ENCODE data around the gene ENAM. TPM values are rescaled to one million over a fixed set of nuclear protein-coding genes. Genes with fewer than 3 reads are reported as not detected.

The ENAM gene
- total and polyA plus RNA-seq, 2 of the 8 experiments (the other 6 are each of a cell fraction or from before 2014, with no cell fraction given): not detected

- WGBS, 2 experiments (ENCODE audit: extremely low coverage in 1 of 2, insufficient coverage in 1 of 2, insufficient read length in 1 of 2, insufficient replicate concordance in 2 of 2, low coverage in 1 of 2, low lambda C conversion rate in 2 of 2, missing lambda C conversion rate in 1 of 2): 84% methylated on average over 3 of the region's 3 CpGs; no CpG with 5 or more reads in 1 of the 2 experiments
Observed at GRCh38 chr4:70667740-70668535, 39.4 kb downstream of the ENAM start.

More at GRCh38 chr4:70667740-70668535, 39.4 kb downstream of the ENAM start:
- no peaks in the 10 kb centered on the region for H4K20me1 ChIP-seq (replicated peaks in 1 of 2; ENCODE audit: control insufficient read depth in 1 of 2, insufficient read depth in 2 of 2, low read length in 2 of 2)
- H3K9ac ChIP-seq (replicated peaks in 1 of 4; ENCODE audit: extremely low read depth in 1 of 4, low read depth in 3 of 4, low read length in 3 of 4): no peak overlapping the region
- no peak overlapping the region for H3K4me2 ChIP-seq (ENCODE audit: insufficient read depth in 1 of 2, low read depth in 2 of 2, low read length in 2 of 2)
- H3K4me3 ChIP-seq (ENCODE audit: extremely low read depth in 1 of 4, insufficient read depth in 2 of 4, low read depth in 3 of 4, low read length in 4 of 4): no peak overlapping the region
- no peak overlapping the region for H2BK15ac ChIP-seq (ENCODE audit: low read length)
- no peak overlapping the region for H3K27ac ChIP-seq (ENCODE audit: low read depth, low read length)
- H3K23me2 ChIP-seq (ENCODE audit: low read depth, low read length): no peaks in the 10 kb centered on the region; the same call in 1 of the 2 replicates
- H4K91ac ChIP-seq (replicated peaks; ENCODE audit: insufficient read length, low read length): no peak overlapping the region
- H2BK12ac ChIP-seq (ENCODE audit: low read depth, low read length): no peak overlapping the region
- H2BK120ac ChIP-seq (replicated peaks; ENCODE audit: low read depth, low read length): no peak overlapping the region
- no peak overlapping the region for H2BK20ac ChIP-seq (ENCODE audit: low read length)
- H3K79me1 ChIP-seq (ENCODE audit: low read depth, low read length): no peaks in the 10 kb centered on the region
- H3K4me1 ChIP-seq (replicated peaks in 1 of 4; ENCODE audit: control insufficient read depth in 3 of 4, insufficient read depth in 4 of 4, low read length in 3 of 4): no peaks in the 10 kb centered on the region
- no peak overlapping the region for H2BK5ac ChIP-seq (ENCODE audit: low read depth, low read length)
- no peak for FAIRE-seq
- no peak overlapping the region for H4K8ac ChIP-seq (ENCODE audit: extremely low read depth, insufficient read depth, low read length)
- no peaks in the 10 kb centered on the region for H3K36me3 ChIP-seq (ENCODE audit: control insufficient read depth in 2 of 4, insufficient read depth in 4 of 4, low read length in 3 of 4)
- no peak overlapping the region for H3K23ac ChIP-seq (ENCODE audit: insufficient read length)
- H4K5ac ChIP-seq (ENCODE audit: insufficient read length, low read depth, low read length): no peak overlapping the region
- POLR2A ChIA-PET (ENCODE audit: partially characterized antibody): no interaction called here
- no peaks in the 10 kb centered on the region for H3K79me2 ChIP-seq (ENCODE audit: control insufficient read depth in 1 of 2, insufficient read depth in 2 of 2, low read length in 2 of 2)
- CTCF ChIA-PET (ENCODE audit: partially characterized antibody): interaction anchor here (0.6 kb wide), 1 partner anchor 626 kb away, joined by 4 read pairs; no protein-coding TSS in a partner anchor
- no peak for DNase-seq (ENCODE audit: low read depth in 1 of 2, low spot score in 2 of 2)
- no peaks in the 10 kb centered on the region for H3K27me3 ChIP-seq (replicated peaks in 1 of 4; ENCODE audit: control insufficient read depth in 3 of 4, extremely low read depth in 1 of 4, insufficient read depth in 3 of 4, low read length in 3 of 4)
- H2AK5ac ChIP-seq (ENCODE audit: low read depth, low read length): no peak overlapping the region
- H3K18ac ChIP-seq (ENCODE audit: extremely low read depth, low read length): no peak overlapping the region
- H2AFZ ChIP-seq (ENCODE audit: low read length): peak overlapping the region; percentile 94
- no peak overlapping the region for H3K56ac ChIP-seq (replicated peaks; ENCODE audit: insufficient read length, low read depth, low read length)
- H3K9me3 ChIP-seq (ENCODE audit: insufficient read depth in 2 of 2, low read depth in 1 of 2, low read length in 1 of 2): no peaks in the 10 kb centered on the region
- H3K4ac ChIP-seq (replicated peaks; ENCODE audit: insufficient read length, low read depth, low read length): no peak overlapping the region
- H3K14ac ChIP-seq (ENCODE audit: insufficient read length): no peak overlapping the region
- TF ChIP-seq CBX5 (IDR thresholded peaks at IDR 0.05; ENCODE audit: low read depth, low read length) (no peak), GABPA (IDR thresholded peaks at IDR 0.05; ENCODE audit: borderline replicate concordance, insufficient read depth, low read length) (no peak), GTF2F1 (IDR thresholded peaks at IDR 0.05; ENCODE audit: borderline replicate concordance, low read depth, low read length) (no peak), YY1 (IDR thresholded peaks at IDR 0.05; ENCODE audit: low read depth, low read length) (no peak)

Data from H1 (cell line).